Ureter (tissue), 1 donor: ENCODE results near the gene CLNK. TPM values are rescaled to one million over a fixed set of nuclear protein-coding genes. Genes with fewer than 3 reads are reported as not detected.

Experiments
- DNase-seq: peaks from one replicate; pipeline ENCODE4 v3.0.0-alpha.2; 2020; ENCODE audit warnings: low spot score
- total RNA-seq: library from RNA; stranded (reverse); gene quantifications from one replicate; pipeline ENCODE4 v1.2.4, GENCODE V29; 2023
- donor health status: DM: yes; HTN: yes; CAD: no.

The CLNK gene
- total RNA-seq, 1 donor from 2014 or later, result 0.31 TPM

DNA sequence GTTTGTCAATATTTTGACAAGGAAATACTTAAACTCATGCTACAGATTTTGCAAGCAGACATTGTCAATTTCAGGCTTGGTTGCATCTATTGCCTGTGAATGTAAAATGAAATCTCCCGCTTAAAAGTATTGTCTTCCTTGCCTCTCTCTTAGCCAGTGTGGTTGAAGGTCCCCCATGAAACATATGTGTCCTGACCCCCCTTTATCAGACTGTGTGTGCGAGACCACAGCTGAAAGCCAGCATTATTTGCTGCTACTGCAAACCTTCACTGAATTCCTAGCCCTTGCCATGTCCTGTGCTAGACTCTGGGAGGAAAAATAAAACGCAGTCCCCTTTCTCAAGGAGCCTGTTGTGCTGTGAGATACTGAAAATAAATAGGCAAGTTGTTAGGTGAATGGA, 16.6 kb upstream of the CLNK start:
- DNase-seq, result no peak

GRCh38 chr4:10698172-10698571, 13.6 kb upstream of the CLNK start:
- no peak for DNase-seq

DNA sequence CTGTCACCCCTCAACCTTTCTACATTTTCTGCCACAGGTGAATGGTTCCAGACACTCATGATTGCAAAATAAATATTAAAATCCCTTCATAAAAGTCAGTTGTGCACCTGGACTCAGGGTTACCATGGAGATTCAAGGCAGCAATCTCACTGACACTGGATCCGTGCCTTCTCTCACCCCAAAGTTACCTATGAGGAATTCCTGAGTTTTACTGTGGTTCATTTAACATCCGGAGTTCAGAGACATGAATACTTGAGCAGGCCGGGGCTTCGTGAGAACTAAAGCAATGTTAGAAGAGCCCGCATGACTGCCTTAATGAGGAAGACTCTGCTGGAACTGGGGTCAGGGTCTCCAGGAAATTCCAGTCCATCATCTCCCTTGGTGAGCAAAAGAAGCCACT, 12.5 kb upstream of the CLNK start:
- DNase-seq, result no peak

DNA sequence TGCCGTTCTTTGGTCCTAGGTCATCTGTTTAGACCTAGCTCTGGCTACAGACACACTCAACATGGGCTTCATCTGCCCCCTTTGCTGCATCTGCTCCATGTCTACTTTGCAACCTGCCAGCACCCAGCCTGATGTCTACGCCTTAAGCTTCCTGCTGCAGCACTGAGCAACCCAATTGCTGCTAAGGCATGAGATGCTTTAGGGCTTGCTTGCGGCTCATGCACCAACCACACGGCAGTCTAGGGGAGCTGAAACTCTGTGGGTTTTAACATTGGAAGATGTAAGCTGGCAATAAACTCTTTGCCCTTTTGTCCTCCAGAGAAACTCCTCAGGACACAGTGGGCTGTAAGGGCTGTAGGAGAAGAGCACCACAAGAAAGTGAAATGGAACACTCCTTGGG, 11.7 kb upstream of the CLNK start:
- DNase-seq, result no peak

DNA sequence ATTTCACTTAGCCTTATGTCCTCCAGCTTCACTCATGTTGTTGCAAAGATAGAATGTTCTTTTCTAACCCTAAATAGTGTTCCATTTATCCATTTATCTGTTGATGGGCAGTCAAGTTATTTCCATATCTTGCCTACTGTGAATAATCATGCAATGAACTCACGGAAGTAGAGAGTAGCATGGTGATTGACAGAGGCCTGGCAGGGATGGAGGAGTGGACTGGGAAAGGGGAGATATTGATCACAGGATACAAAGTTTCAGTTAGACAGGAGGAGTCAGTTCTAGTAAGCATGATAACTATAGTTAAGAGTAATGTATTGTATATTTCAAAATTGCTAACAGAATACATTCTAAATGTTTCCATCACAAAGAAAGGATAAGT, 10.3 kb upstream of the CLNK start:
- DNase-seq, result no peak

GRCh38 chr4:10694151-10694827, 9.7 kb upstream of the CLNK start:
- DNase-seq, result no peak

- DNase-seq, result no peak
Measured at GRCh38 chr4:10691651-10692050, 7.1 kb upstream of the CLNK start.

DNA sequence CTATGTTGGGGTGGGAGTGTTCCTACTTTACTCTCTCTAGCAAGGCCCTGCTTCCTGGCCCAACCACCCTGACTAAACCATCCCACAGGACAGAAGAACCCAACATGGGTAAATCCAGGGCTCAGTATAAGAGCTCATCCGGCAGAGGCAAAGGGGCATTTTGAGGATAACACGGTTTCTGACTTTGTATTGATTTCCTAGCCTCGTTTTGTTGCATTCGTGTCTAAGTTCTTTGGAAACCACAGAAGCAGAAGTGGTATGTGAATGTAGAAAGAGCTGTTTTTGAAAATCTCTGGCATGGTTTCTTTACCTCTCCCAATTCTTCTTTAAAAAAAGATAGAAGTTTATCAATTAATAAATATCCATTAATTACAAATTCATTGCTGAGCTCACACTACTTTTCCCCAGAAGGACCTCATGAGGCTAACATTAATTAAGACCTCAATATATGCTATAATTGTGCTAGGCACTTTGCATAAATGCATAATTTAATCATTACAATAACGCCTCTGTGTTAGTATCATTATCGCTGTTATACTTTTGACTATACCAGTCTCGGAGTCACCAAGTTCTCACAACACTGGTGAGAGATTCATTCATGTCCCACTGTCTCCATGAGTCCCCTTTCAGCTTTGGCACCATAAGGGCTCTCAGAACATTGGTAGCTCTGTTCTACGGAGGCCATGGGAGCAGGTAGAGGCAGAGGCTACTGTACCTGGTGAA, 5.8 kb upstream of the CLNK start:
- DNase-seq, result no peak

GRCh38 chr4:10688846-10689245, 4.3 kb upstream of the CLNK start:
- no peak for DNase-seq

DNA sequence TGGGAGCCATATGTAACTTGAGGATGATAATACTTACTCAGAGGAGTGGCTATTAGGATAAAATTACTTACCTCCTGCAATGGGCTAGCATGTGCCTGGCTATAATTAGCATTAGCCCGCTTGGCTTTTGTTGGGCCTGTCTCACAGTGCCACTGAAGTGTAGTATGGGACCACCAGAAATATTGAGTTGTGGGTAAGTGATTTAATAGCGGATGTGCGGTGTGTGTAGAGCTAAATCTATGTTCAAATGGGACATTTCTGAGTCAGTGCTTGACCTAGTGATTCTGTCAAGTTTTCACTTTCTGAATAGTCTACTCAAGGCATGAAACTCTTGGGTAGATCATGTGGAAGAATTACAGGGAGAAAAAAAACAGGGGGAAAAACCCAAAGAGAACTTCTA, 3.5 kb upstream of the CLNK start:
- DNase-seq, result no peak

DNA sequence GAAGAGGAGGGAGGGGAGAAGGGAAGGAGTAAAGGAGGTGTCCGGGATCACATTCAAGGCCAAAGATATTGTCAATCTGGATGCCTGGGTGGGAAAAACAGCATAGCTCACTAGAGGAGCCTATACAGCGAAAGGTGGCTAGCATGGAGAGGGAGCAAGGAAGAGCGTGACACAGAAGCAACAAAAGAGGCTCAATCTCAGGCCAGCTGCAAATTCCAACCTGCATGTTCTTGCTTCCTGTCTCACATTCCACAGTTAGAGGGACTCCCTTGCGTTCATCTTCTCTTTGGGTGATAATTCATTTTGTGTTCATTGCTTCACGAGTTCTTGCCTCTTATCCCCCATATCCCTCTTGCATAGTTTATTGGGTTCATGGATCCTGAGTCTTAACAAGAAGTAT, 3.0 kb upstream of the CLNK start:
- no peak for DNase-seq

GRCh38 chr4:10682397-10682796, 2.2 kb downstream of the CLNK start:
- no peak for DNase-seq

- no peak for DNase-seq
Measured at GRCh38 chr4:10677796-10678497, 6.6 kb downstream of the CLNK start.

GRCh38 chr4:10673817-10674369, 10.7 kb downstream of the CLNK start:
- no peak for DNase-seq

DNA sequence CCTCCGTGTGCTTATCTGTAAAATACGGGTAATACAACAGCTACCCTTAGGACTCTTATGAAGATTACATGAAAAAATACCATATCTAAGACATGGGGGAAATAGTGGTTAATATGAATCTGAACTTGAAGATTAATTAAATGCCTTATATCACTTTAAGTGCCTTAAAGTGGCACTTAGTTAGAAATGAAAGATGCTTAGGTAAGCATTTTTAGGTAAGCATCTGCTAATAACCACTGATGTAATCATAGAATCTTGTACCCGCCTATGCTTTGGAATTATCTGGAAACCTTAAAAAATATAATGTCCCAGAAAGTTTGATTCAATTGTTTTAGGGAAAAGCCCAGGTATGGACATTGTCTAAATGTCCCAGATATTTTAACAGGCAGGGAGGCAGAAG, 12.2 kb downstream of the CLNK start:
- DNase-seq, result no peak

DNA sequence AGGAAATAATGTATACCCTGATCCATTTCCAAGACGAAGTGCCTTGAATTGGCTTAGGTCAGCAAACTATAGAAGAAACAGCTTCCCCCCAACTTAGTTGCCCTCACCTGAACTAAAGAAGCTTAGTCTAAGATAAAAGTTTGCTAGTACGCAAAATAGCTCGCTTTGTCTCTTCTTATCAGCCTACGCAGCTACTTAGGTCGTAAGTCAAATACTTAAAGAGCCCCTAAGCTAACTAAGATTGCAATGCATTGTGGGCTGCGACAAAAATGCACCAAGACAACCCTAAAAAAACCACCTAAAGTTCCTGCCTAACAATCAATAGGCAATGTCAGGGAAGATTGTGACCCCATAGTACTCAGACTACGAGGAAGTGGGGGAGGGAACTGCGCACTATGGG, 12.8 kb downstream of the CLNK start:
- DNase-seq, result no peak

DNA sequence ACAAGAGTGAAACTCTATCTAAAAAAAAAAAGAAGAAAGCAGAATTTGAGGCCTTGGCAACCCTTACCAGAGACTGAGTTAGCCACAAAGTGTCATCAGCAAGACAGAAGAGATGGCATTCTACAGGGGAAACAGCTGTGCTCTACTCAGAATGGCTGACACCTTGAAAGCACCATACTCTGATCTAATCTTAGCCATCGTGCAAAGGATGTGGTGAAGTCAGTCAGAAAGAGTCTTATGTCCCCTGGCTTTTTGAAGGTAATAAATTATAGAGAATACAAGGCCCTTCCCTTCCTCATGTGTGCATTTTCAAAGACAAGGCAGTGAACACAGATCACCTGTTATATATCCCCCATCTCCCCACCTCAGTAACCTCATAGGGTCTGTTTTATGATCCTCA, 13.2 kb downstream of the CLNK start:
- no peak for DNase-seq

DNA sequence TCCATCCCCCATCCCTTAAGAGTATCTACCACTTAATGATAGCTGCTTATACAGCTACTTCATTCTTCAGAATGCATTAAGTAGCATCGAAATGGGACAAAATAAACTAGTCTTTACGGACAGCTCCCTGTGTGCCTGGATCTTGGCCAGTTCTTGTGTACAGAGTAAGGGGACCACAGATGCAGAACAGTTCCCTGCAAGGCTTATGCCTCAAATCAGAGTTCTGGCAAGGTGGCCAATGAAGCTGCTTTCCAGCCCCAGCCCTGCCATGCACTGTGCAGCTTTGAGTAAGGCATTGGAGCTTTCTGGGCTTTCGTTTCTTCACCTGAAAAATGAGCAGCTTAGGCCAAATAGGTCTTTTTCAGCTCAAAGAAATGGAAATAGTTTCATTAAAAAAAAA, 14.2 kb downstream of the CLNK start:
- no peak for DNase-seq

DNA sequence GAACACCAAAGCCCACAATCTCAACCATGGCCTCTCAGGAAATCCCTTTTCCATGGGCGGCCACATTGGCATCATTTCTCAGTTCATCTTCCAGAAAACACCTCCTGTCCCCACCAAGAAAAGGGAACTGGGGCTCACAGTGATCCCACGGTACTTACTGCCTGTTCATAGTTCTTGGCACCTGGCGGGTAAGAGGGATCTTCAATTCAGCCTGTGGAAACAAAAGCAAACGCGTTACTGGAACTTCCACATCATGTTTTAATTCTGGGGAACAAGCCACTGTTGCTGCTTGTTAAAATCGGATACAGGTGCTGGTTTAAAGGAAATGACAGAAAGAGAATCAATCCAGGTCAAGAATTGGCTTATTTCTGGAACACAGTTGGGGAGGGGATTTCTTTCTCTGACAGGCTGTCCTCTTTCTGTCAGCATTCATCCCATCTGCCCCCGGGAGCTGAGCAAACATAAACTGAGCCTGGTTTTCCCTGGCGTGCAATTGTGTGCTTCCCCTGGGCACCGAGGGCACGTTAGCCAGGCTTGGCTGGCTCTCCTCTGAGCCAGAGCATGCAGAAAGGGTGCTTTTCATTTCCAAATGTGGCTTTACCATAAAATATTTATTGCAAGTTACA, 16.8 kb downstream of the CLNK start:
- DNase-seq, result no peak

GRCh38 chr4:10666616-10667015, 18.0 kb downstream of the CLNK start:
- no peak for DNase-seq

DNA sequence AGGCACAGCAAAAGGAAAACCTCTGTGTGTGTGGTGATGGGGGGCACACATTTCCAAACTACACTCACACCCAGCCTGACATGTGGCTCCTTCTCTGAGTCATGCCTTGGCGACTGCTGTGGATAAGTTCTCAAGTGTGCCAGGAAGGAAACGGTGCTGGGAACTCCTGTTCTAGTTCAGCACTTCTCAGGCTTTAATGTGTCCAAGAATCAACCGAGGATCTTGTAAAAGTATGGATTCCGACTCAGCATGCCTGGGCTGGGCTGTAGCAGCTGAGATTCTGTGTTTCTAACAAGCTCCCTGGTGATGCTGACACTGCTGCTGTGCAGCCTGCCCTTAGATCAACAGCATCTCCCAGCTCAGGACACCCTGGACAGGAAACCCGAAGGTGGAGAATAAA, 20.2 kb downstream of the CLNK start:
- peak; percentile 52 for DNase-seq

DNA sequence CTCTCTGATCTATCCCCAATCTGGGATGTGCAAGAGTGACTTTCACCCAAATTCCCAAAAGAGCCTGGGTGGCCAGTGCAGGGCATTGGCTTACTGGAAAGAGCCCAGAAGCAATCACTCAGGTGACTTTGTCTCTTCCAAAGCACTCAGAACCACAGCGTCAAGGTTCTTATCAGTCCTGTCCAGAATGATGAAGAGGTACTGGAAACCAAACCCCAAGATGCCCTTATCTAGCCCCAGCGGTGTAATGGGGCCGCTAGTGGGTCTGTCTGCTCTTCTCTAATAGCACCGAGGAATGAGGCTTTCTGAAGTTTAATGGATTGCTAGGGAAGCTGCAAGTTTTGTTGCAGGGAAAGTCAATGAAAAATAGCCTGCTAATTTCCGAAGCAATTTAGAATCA, 21.6 kb downstream of the CLNK start:
- DNase-seq, result no peak
